A549 (cell line): ENCODE results near the gene CCNG2. TPM values are rescaled to one million over a fixed set of nuclear protein-coding genes. Genes with fewer than 3 reads are reported as not detected.

Experiments
- ATAC-seq, 2 experiments: fragments of 200-7000 bp in 1 of 2; fragments of >200 bp in 1 of 2; cut with Nextera tagmentation in 1 of 2; cut with Tn5 transposase in 1 of 2; 3 replicates each; pipeline versions ENCODE4 v1.8.0 to v1.9.1; 2018 to 2020; ENCODE audit warnings: mild to moderate bottlenecking in 1 of 2, moderate library complexity in 1 of 2
- CTCF ChIA-PET: fragments of 300-600 bp; sonication (Branson Sonifier 250); formaldehyde crosslinking; extraction: SDS; loops from one replicate; lab custom pipeline; 2021; ENCODE audit warnings: antibody characterized with exemption, inconsistent platforms; lab: Yijun Ruan, JAX
- POLR2A ChIA-PET: fragments of 350-600 bp; formaldehyde crosslinking; extraction: SDS; loops from one replicate; lab custom pipeline; 2021; ENCODE audit warnings: antibody characterized with exemption, inconsistent platforms; lab: Yijun Ruan, JAX
- DNase-seq, 2 experiments: peaks; one replicate each; pipeline versions ENCODE4 v3.0.0 to v3.0.0-alpha.2; 2011 to 2016; ENCODE audit warnings: low read depth in 1 of 2, low spot score in 1 of 2
- FAIRE-seq: peaks from 2 replicates; lab custom pipeline; 2011; peaks lifted over from hg19 to GRCh38; lab: Jason Lieb, UNC
- H3K27ac ChIP-seq, 2 experiments: fragments of >200 bp; sonication (Bioruptor Twin); formaldehyde crosslinking; 3 replicates each; pipeline ENCODE4 v1.5.1; 2016 to 2017
- H3K4me1 ChIP-seq: fragments of >200 bp; sonication (Bioruptor Twin); formaldehyde crosslinking; 3 replicates; pipeline ENCODE4 v1.6.1; 2016
- H3K4me2 ChIP-seq: fragments of >200 bp; sonication (Bioruptor Twin); formaldehyde crosslinking; 3 replicates; pipeline ENCODE4 v1.6.1; 2016
- H3K4me3 ChIP-seq: fragments of >200 bp; sonication (Bioruptor Twin); formaldehyde crosslinking; 3 replicates; pipeline ENCODE4 v1.5.1; 2016
- H3K9me3 ChIP-seq: fragments of >200 bp; sonication (Bioruptor Twin); formaldehyde crosslinking; 3 replicates; pipeline ENCODE4 v1.6.1; 2016
- CBX2 ChIP-seq: fragments of 200-600 bp; sonication (generic); IDR thresholded peaks from 2 replicates; pipeline ENCODE4 v1.6.1; 2016; ENCODE audit warnings: low read depth, mild to moderate bottlenecking, borderline replicate concordance
- CBX8 ChIP-seq: fragments of 200-600 bp; sonication (generic); IDR thresholded peaks from 2 replicates; pipeline ENCODE4 v1.6.1; 2016
- CHD4 ChIP-seq: fragments of 200-600 bp; sonication (generic); IDR thresholded peaks from 2 replicates; pipeline ENCODE4 v1.6.1; 2016; ENCODE audit warnings: antibody characterized with exemption, mild to moderate bottlenecking, borderline replicate concordance
- EHF ChIP-seq: fragments of 250-450 bp; sonication (Bioruptor Pico); IDR thresholded peaks from 2 replicates; pipeline ENCODE4 v1.5.0; 2020; ENCODE audit warnings: mild to moderate bottlenecking
- EHMT2 ChIP-seq: fragments of 200-600 bp; sonication (generic); IDR thresholded peaks from 2 replicates; pipeline ENCODE4 v1.6.1; 2016; ENCODE audit warnings: antibody characterized with exemption, low read depth, mild to moderate bottlenecking, moderate library complexity
- ESRRA ChIP-seq: fragments of 150-350 bp; IDR thresholded peaks from 2 replicates; pipeline ENCODE4 v1.6.1; 2014; ENCODE audit warnings: mild to moderate bottlenecking, low read length, borderline replicate concordance
- FOSB ChIP-seq: fragments of 250-450 bp; sonication (Bioruptor Pico); IDR thresholded peaks from 2 replicates; pipeline ENCODE4 v1.5.0; 2020; ENCODE audit warnings: mild to moderate bottlenecking, moderate library complexity
- HDAC2 ChIP-seq: fragments of 200-600 bp; sonication (generic); IDR thresholded peaks from 2 replicates; pipeline ENCODE4 v1.6.1; 2016
- HEYL ChIP-seq: fragments of 250-450 bp; sonication (Bioruptor Pico); IDR thresholded peaks from 2 replicates; pipeline ENCODE4 v1.8.0; 2021; ENCODE audit warnings: mild to moderate bottlenecking, moderate library complexity
- HOXB13 ChIP-seq: fragments of 250-450 bp; sonication (Bioruptor Pico); IDR thresholded peaks from 2 replicates; pipeline ENCODE4 v1.5.0; 2020; ENCODE audit warnings: low read depth, mild to moderate bottlenecking, moderate library complexity
- HOXB5 ChIP-seq: fragments of 250-450 bp; sonication (Bioruptor Pico); IDR thresholded peaks from 2 replicates; pipeline ENCODE4 v1.5.0; 2020; ENCODE audit warnings: mild to moderate bottlenecking, moderate library complexity
- MAFK ChIP-seq: fragments of 450-650 bp; IDR thresholded peaks from 2 replicates; pipeline ENCODE4 v1.6.1; 2014; ENCODE audit not compliant: partially characterized antibody
- PHF8 ChIP-seq: fragments of 200-600 bp; sonication (generic); IDR thresholded peaks from 2 replicates; pipeline ENCODE4 v1.6.1; 2016; ENCODE audit warnings: low read depth, mild to moderate bottlenecking, antibody characterized with exemption, moderate library complexity, borderline replicate concordance
- POLR2A ChIP-seq: IDR thresholded peaks from 2 replicates; pipeline ENCODE4 v1.6.1; 2012; ENCODE audit warnings: mild to moderate bottlenecking, low read length
- POLR2AphosphoS2 ChIP-seq: conservative IDR thresholded peaks from 2 replicates; pipeline ENCODE4 v1.6.1; 2012; ENCODE audit warnings: low read length, improper control_type of control experiment, inconsistent platforms
- RAD21 ChIP-seq, 2 experiments: fragments of >200 bp in 1 of 2; sonication (Bioruptor Twin) in 1 of 2; formaldehyde crosslinking in 1 of 2; IDR thresholded peaks in 1 of 2; conservative IDR thresholded peaks in 1 of 2; 2 replicates in 1 of 2; 3 replicates in 1 of 2; pipeline ENCODE4 v1.6.1; 2012 to 2018; ENCODE audit warnings: inconsistent platforms in 1 of 2
- RCOR1 ChIP-seq: fragments of 150-350 bp; IDR thresholded peaks from 2 replicates; pipeline ENCODE4 v1.6.1; 2014; ENCODE audit warnings: antibody characterized with exemption, low read length, low read depth
- TP53 ChIP-seq: fragments of 250-450 bp; sonication (Bioruptor Pico); IDR thresholded peaks from 2 replicates; pipeline ENCODE4 v1.5.0; 2021; ENCODE audit warnings: mild to moderate bottlenecking, moderate library complexity
- ZC3H11A ChIP-seq: fragments of 450-650 bp; IDR thresholded peaks from 2 replicates; pipeline ENCODE4 v1.6.1; 2014; ENCODE audit warnings: antibody characterized with exemption, mild to moderate bottlenecking
- ZNF302 ChIP-seq: fragments of 250-450 bp; sonication (Bioruptor Pico); IDR thresholded peaks from 2 replicates; pipeline ENCODE4 v1.9.0; 2021; ENCODE audit warnings: inconsistent platforms, mild to moderate bottlenecking, moderate library complexity
- ZSCAN20 ChIP-seq: fragments of 250-450 bp; sonication (Bioruptor Pico); IDR thresholded peaks from 2 replicates; pipeline ENCODE4 v1.8.0; 2022; ENCODE audit warnings: mild to moderate bottlenecking, moderate library complexity
- WGBS: methylation state at CpG from one replicate; pipeline ENCODE4 v1.1.6; 2017; ENCODE audit errors: missing lambda C conversion rate; 5-methylcytosine and 5-hydroxymethylcytosine counted together
- polyA plus RNA-seq, 4 experiments: library from polyadenylated mRNA; depleted of rRNA in 3 of 4; stranded (reverse); fragments of >200 nt; fragmentation: RNase III in 1 of 4; extraction: RNeasy Plus Mini Kit Qiagen cat#74134 plus additional on column Dnase treatment in 1 of 4; gene quantifications; 2 replicates in 3 of 4; 3 replicates in 1 of 4; pipeline ENCODE4 v1.2.3, GENCODE V29; 2011 to 2017
- TF ChIP-seq, protein P1 (sequence below): fragments of >200 bp; sonication (Bioruptor Twin); formaldehyde crosslinking; IDR thresholded peaks from 3 replicates; pipeline ENCODE4 v1.5.1; 2016
- TF ChIP-seq, protein P2 (sequence below): IDR thresholded peaks from 2 replicates; pipeline ENCODE4 v1.6.1; 2012
- TF ChIP-seq, protein P3 (sequence below): fragments of 250-450 bp; sonication (Bioruptor Pico); IDR thresholded peaks from 2 replicates; pipeline ENCODE4 v1.5.0; 2020; ENCODE audit warnings: low read depth, mild to moderate bottlenecking, moderate library complexity
- TF ChIP-seq, protein P4 (sequence below): fragments of 250-450 bp; sonication (Bioruptor Pico); IDR thresholded peaks from 2 replicates; pipeline ENCODE4 v1.5.0; 2021; ENCODE audit warnings: mild to moderate bottlenecking, moderate library complexity, borderline replicate concordance

Gene CCNG2
- polyA plus RNA-seq, 2 of the 4 experiments (the other 2 are of a cell fraction): 3.9 to 9.8 TPM

DNA sequence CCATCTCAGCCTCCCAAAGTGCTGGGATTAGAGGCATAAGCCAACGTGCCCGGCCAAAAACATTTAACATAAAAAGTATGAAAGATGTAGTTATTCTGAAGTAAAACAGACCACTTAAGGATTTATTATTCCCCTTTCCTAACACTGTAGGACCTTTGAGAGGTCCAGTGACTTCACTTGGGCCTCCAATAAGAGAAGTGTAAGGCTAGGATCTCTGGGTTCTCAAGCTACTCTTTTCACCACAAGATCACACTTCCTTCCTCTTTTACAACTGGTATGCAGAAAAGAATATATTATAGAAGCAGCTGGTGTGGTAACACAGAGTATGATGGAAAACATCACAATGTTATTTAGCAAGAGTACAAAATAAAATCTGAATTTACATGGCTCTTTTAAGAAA, 30.2 kb upstream of the CCNG2 start:
- POLR2A ChIA-PET: no interaction called here
- ATAC-seq: no peak
- H3K4me2 ChIP-seq: no peak overlapping the region
- no peaks in the 10 kb centered on the region for H3K4me1 ChIP-seq
- no peak for DNase-seq
- H3K9me3 ChIP-seq: no peaks in the 10 kb centered on the region
- FAIRE-seq: no peak
- TF ChIP-seq CHD4 (no peak), EHF (no peak)
- TF ChIP-seq, protein P1, sequence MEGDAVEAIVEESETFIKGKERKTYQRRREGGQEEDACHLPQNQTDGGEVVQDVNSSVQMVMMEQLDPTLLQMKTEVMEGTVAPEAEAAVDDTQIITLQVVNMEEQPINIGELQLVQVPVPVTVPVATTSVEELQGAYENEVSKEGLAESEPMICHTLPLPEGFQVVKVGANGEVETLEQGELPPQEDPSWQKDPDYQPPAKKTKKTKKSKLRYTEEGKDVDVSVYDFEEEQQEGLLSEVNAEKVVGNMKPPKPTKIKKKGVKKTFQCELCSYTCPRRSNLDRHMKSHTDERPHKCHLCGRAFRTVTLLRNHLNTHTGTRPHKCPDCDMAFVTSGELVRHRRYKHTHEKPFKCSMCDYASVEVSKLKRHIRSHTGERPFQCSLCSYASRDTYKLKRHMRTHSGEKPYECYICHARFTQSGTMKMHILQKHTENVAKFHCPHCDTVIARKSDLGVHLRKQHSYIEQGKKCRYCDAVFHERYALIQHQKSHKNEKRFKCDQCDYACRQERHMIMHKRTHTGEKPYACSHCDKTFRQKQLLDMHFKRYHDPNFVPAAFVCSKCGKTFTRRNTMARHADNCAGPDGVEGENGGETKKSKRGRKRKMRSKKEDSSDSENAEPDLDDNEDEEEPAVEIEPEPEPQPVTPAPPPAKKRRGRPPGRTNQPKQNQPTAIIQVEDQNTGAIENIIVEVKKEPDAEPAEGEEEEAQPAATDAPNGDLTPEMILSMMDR: no peak
- CTCF ChIA-PET: interaction anchor here (1.2 kb wide), 1 partner anchor 31 kb away, joined by 3 read pairs; no protein-coding TSS in a partner anchor
- no peak overlapping the region for H3K4me3 ChIP-seq
- 74% methylated on average over 2 of the region's 2 CpGs for WGBS
- no peak overlapping the region for H3K27ac ChIP-seq

DNA sequence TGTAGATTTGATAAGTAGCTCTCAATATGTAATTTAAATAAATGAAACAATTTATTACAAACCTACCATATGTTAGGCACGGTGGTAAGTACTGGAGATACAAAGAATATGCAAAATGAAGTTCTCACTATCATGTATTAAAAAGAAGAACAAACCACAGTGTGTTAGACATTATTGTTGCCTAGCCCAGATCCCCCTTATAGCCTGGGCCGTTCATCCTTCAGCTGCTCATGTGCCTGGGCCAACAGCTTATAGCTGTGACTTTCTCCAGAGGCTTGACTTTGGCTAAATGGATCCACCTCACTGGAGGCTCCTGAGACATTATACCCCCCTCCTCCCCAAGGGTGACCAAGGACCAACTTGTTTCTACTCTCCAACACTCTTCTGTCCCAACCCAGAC, 29.8 kb upstream of the CCNG2 start:
- Histone ChIP-seq H3K9me3 (no peaks in the 10 kb centered on the region), H3K4me3 (no peak overlapping the region), H3K4me1 (no peaks in the 10 kb centered on the region)
- FAIRE-seq (no peak), DNase-seq (no peak)
- TF ChIP-seq POLR2AphosphoS2 (no peak), ZC3H11A (no peak), HOXB5 (CRISPR knock-in tag) (no peak), HDAC2 (no peak), FOSB (CRISPR knock-in tag) (no peak)
- TF ChIP-seq, all 56 proteins: peak for 0
- Histone ChIP-seq H3K27ac (no peak overlapping the region), H3K4me2 (no peak overlapping the region)
- ChIA-PET POLR2A (no interaction called here), CTCF (no interaction called here)
- no peak for ATAC-seq
- 52% methylated on average over 2 of the region's 2 CpGs for WGBS

DNA sequence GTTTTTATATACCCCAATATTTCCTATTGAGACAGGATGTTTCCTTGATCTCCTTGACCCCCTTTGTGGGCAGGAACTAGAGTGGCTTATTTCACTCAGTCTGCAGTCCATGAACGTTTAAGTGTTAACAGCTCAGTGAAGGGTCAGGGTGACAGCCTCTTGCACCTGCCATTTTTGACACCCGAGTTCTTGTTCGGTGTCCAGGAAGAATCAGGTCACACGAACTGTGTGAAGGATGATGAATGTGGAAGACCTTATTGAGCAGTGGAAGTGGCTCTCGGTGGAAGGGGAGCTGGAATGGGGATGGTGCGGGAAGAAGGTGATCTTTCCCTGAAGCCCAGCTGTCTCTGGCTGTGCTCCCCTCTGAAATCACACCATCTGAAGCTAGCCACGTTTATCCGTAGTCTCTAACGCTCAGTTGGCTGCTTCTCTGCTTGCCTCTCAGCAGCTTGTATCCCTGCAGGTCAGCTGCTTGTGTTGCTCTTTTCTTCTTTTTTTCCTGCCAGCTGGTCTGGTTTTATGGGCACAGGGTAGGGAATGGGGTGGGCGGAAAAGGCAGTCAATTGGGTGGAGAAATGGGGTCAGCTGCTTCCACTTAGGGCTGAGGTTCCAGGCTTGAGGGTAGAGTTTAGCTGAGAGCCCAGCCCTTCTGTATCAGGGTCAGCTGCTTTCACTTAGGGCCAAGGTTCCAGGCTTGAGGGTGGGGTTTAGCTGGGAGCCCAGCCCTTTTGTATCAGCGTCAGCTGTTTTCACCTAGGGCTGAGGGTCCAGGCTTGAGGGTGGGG, 29.0 kb upstream of the CCNG2 start:
- Histone ChIP-seq H3K4me1 (no peaks in the 10 kb centered on the region), H3K4me2 (no peak overlapping the region), H3K27ac (no peak overlapping the region), H3K9me3 (no peaks in the 10 kb centered on the region), H3K4me3 (no peak overlapping the region)
- POLR2A ChIA-PET: no interaction called here
- CTCF ChIA-PET: interaction anchor here (0.6 kb wide), 1 partner anchor 34 kb away, joined by 3 read pairs; no protein-coding TSS in a partner anchor
- 46% methylated on average over 11 of the region's 11 CpGs for WGBS
- TF ChIP-seq CBX8: no peak
- no peak for TF ChIP-seq ZSCAN20 (CRISPR knock-in tag)
- TF ChIP-seq HEYL (CRISPR knock-in tag): no peak
- no peak for TF ChIP-seq TP53
- TF ChIP-seq, protein P2, sequence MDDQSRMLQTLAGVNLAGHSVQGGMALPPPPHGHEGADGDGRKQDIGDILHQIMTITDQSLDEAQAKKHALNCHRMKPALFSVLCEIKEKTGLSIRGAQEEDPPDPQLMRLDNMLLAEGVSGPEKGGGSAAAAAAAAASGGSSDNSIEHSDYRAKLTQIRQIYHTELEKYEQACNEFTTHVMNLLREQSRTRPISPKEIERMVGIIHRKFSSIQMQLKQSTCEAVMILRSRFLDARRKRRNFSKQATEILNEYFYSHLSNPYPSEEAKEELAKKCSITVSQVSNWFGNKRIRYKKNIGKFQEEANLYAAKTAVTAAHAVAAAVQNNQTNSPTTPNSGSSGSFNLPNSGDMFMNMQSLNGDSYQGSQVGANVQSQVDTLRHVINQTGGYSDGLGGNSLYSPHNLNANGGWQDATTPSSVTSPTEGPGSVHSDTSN: no peak
- FAIRE-seq: no peak
- no peak for ATAC-seq
- no peak for DNase-seq

DNA sequence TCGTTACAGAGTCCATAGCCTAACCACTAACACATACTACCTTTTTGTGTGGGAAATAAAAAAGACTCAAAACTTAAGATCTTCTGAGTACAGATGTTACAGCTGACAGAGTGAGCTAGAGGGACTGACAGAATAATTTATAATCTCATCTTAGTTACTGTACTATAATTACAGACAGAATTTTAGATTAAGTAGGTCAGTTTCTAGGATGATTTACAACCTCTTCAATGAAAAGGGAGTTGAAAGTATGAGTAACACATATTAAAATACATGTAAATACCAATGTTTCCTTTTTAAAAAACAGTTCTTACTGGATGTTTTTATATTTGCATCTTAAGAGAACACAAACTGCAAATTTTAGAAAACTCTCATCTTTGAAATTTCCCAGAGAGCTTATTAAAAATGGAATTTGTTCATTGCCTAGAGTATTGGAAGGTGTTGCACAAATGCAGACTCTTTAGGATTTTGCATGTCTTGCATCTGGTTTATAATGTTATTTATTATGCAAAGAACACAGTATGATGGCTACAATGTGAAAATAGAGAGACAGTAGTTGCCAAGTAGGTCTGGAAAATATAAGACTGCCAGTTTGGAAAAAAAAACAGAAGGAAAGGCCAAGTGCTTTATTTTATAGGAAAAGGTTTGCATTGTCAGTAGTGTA, 24.2 kb upstream of the CCNG2 start:
- H3K4me1 ChIP-seq: no peaks in the 10 kb centered on the region
- H3K9me3 ChIP-seq: no peaks in the 10 kb centered on the region
- 48% methylated on average over 1 of the region's 1 CpG for WGBS
- POLR2A ChIA-PET: no interaction called here
- H3K4me3 ChIP-seq: no peak overlapping the region
- CTCF ChIA-PET: interaction anchor here (1.0 kb wide), 1 partner anchor 37 kb away, joined by 4 read pairs; no protein-coding TSS in a partner anchor
- FAIRE-seq (no peak), ATAC-seq (no peak), DNase-seq (no peak)
- H3K27ac ChIP-seq: no peak overlapping the region
- H3K4me2 ChIP-seq: no peak overlapping the region
- TF ChIP-seq ESRRA (no peak), PHF8 (no peak), CBX2 (no peak), POLR2A (no peak), EHMT2 (no peak), POLR2AphosphoS2 (no peak), MAFK (no peak), RAD21 (conservative IDR thresholded peaks at IDR 0.05 in 1 of 2, IDR thresholded peaks at IDR 0.05 in 1 of 2) (no peak), ZNF302 (CRISPR knock-in tag) (no peak), HOXB13 (CRISPR knock-in tag) (no peak), RCOR1 (no peak)
- TF ChIP-seq, protein P3, sequence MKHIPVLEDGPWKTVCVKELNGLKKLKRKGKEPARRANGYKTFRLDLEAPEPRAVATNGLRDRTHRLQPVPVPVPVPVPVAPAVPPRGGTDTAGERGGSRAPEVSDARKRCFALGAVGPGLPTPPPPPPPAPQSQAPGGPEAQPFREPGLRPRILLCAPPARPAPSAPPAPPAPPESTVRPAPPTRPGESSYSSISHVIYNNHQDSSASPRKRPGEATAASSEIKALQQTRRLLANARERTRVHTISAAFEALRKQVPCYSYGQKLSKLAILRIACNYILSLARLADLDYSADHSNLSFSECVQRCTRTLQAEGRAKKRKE (CRISPR knock-in tag): no peak
- TF ChIP-seq, protein P4, sequence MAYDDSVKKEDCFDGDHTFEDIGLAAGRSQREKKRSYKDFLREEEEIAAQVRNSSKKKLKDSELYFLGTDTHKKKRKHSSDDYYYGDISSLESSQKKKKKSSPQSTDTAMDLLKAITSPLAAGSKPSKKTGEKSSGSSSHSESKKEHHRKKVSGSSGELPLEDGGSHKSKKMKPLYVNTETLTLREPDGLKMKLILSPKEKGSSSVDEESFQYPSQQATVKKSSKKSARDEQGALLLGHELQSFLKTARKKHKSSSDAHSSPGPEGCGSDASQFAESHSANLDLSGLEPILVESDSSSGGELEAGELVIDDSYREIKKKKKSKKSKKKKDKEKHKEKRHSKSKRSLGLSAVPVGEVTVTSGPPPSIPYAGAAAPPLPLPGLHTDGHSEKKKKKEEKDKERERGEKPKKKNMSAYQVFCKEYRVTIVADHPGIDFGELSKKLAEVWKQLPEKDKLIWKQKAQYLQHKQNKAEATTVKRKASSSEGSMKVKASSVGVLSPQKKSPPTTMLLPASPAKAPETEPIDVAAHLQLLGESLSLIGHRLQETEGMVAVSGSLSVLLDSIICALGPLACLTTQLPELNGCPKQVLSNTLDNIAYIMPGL: no peak
